KMS-11 (cell line): ENCODE results near the gene SLC7A10.

Source experiments
- H2AFZ ChIP-seq: fragments of 200-600 bp; sonication (generic); 2 replicates; pipeline ENCODE4 v1.6.1; 2016; ENCODE audit warnings: antibody characterized with exemption, mixed run types, low read depth
- H3K27ac ChIP-seq: fragments of 200-600 bp; sonication (generic); 2 replicates; pipeline ENCODE4 v1.6.1; 2016; ENCODE audit warnings: mild to moderate bottlenecking, mixed run types
- H3K27me3 ChIP-seq: fragments of 200-600 bp; sonication (generic); 2 replicates; pipeline ENCODE4 v1.6.1; 2017; ENCODE audit warnings: mild to moderate bottlenecking, low read depth, mixed run types, moderate library complexity; ENCODE audit not compliant: insufficient read depth
- H3K36me3 ChIP-seq: fragments of 200-600 bp; sonication (generic); 2 replicates; pipeline ENCODE4 v1.6.1; 2017; ENCODE audit warnings: mild to moderate bottlenecking, mixed run types; ENCODE audit not compliant: insufficient read depth
- H3K4me1 ChIP-seq: fragments of 200-600 bp; sonication (generic); 2 replicates; pipeline ENCODE4 v1.6.1; 2016; ENCODE audit warnings: mild to moderate bottlenecking, low read depth, mixed run types; ENCODE audit not compliant: poor library complexity, severe bottlenecking
- H3K4me2 ChIP-seq: fragments of 200-600 bp; sonication (generic); 2 replicates; pipeline ENCODE4 v1.7.0; 2016; ENCODE audit warnings: mild to moderate bottlenecking, mixed run types
- H3K4me3 ChIP-seq: fragments of 200-600 bp; sonication (generic); IDR thresholded peaks from 2 replicates; pipeline ENCODE4 v1.6.1; 2017; ENCODE audit warnings: low read depth, low read length, mixed read lengths; ENCODE audit not compliant: insufficient read depth
- H3K79me2 ChIP-seq: fragments of 200-600 bp; sonication (generic); 2 replicates; pipeline ENCODE4 v1.6.1; 2016; ENCODE audit warnings: low read depth, mixed run types; ENCODE audit not compliant: insufficient read depth
- H3K9ac ChIP-seq: fragments of 200-600 bp; sonication (generic); 2 replicates; pipeline ENCODE4 v1.6.1; 2016; ENCODE audit warnings: mild to moderate bottlenecking, mixed run types
- H4K20me1 ChIP-seq: fragments of 200-600 bp; sonication (generic); 2 replicates; pipeline ENCODE4 v1.6.1; 2016; ENCODE audit warnings: mild to moderate bottlenecking, mixed run types; ENCODE audit not compliant: insufficient read depth
- TF ChIP-seq, protein P1 (sequence below): fragments of 200-600 bp; sonication (generic); conservative IDR thresholded peaks from 2 replicates; pipeline ENCODE4 v1.6.1; 2017; ENCODE audit warnings: low read depth, mild to moderate bottlenecking, antibody characterized with exemption, low read length, moderate library complexity, mixed read lengths

Gene SLC7A10

DNA sequence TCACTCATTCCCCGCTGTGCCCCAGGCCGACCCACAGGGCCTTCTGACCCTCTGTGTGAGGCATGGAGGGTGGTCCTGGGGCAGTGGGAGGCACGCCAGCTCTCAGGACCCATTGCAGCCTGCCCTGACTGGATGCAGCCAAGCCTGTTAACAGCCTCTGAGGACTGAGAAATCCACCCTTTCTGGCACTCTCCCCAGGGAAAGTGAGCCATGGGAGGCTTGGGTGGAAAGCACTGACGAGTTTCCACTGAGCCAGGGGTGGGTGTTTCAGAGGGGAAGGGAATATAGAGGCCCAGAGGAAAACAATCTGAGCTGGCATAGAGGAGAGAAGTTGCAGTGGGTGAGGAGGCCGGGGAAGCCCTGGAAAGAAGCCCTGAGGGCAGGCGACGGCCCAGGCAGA is 30.6 kb upstream of the SLC7A10 start:
- no peaks in the 10 kb centered on the region for H3K27me3 ChIP-seq
- no peak overlapping the region for H3K4me2 ChIP-seq
- H4K20me1 ChIP-seq: no peaks in the 10 kb centered on the region
- H3K4me3 ChIP-seq: no peak overlapping the region
- no peaks in the 10 kb centered on the region for H3K36me3 ChIP-seq
- no peak overlapping the region for H3K9ac ChIP-seq
- TF ChIP-seq, protein P1, sequence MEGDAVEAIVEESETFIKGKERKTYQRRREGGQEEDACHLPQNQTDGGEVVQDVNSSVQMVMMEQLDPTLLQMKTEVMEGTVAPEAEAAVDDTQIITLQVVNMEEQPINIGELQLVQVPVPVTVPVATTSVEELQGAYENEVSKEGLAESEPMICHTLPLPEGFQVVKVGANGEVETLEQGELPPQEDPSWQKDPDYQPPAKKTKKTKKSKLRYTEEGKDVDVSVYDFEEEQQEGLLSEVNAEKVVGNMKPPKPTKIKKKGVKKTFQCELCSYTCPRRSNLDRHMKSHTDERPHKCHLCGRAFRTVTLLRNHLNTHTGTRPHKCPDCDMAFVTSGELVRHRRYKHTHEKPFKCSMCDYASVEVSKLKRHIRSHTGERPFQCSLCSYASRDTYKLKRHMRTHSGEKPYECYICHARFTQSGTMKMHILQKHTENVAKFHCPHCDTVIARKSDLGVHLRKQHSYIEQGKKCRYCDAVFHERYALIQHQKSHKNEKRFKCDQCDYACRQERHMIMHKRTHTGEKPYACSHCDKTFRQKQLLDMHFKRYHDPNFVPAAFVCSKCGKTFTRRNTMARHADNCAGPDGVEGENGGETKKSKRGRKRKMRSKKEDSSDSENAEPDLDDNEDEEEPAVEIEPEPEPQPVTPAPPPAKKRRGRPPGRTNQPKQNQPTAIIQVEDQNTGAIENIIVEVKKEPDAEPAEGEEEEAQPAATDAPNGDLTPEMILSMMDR: no peak
- no peaks in the 10 kb centered on the region for H3K4me1 ChIP-seq
- H3K27ac ChIP-seq: no peak overlapping the region
- no peak overlapping the region for H2AFZ ChIP-seq
- no peaks in the 10 kb centered on the region for H3K79me2 ChIP-seq

DNA sequence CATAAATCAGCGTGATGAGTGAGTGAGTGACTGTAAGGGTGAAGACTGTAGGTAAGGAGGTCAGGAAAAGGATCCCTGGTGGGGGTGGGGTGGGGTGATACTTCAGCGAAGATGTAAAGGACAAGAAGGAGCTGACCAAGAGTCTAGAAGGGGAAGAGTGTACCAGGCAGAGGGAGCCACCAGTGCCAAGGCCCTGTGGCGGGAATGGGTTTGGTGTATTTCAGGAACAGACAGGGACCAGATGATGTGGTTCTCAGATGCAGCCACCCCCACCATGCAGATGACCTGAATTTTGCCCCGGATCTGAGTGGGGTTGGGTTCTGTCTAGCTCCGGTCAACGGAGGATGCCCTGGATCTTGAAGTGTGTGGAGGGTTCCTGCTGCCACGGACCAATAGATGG is 30.1 kb upstream of the SLC7A10 start:
- TF ChIP-seq, protein P1: no peak
- H3K4me2 ChIP-seq: no peak overlapping the region
- no peak overlapping the region for H2AFZ ChIP-seq
- H3K4me3 ChIP-seq: no peak overlapping the region
- H3K4me1 ChIP-seq: no peaks in the 10 kb centered on the region
- no peaks in the 10 kb centered on the region for H3K79me2 ChIP-seq
- H3K27ac ChIP-seq: no peak overlapping the region
- H3K36me3 ChIP-seq: no peaks in the 10 kb centered on the region
- H3K27me3 ChIP-seq: no peaks in the 10 kb centered on the region
- H4K20me1 ChIP-seq: no peaks in the 10 kb centered on the region
- H3K9ac ChIP-seq: no peak overlapping the region

DNA sequence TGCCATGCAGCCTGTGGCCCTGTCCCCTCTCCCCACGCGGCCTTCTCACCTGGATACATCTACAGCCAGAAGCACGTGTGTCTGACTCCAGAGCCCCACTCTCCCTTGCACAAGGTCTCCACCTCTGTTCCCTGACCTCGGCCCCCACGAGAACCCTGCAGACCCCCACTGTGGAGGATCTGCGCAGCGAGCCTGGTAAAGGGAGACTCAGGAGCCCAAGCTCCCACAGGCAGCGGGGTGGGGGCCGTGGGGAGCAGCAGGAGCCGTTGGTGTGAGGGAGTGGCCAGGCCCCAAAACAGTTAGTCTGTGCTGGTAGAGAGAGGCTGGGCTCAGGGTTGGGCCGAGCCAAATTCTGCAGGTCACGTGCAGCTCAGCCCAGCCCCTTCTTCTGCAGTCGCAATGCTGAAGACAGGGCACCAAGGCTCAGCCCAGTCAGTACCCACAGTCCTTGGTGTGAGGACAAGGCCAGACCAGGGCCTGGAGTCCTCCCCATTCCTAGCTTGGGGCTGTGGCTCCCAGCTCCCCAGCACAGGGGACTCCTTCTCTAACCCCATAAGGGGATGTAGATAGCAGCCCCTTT is 28.7 kb upstream of the SLC7A10 start:
- Histone ChIP-seq H3K4me3 (no peak overlapping the region), H3K9ac (no peak overlapping the region), H3K27me3 (no peaks in the 10 kb centered on the region), H3K79me2 (no peaks in the 10 kb centered on the region), H3K4me1 (no peaks in the 10 kb centered on the region), H3K36me3 (no peaks in the 10 kb centered on the region), H3K4me2 (no peak overlapping the region), H3K27ac (no peak overlapping the region), H2AFZ (no peak overlapping the region), H4K20me1 (no peaks in the 10 kb centered on the region)
- TF ChIP-seq, protein P1: no peak

DNA sequence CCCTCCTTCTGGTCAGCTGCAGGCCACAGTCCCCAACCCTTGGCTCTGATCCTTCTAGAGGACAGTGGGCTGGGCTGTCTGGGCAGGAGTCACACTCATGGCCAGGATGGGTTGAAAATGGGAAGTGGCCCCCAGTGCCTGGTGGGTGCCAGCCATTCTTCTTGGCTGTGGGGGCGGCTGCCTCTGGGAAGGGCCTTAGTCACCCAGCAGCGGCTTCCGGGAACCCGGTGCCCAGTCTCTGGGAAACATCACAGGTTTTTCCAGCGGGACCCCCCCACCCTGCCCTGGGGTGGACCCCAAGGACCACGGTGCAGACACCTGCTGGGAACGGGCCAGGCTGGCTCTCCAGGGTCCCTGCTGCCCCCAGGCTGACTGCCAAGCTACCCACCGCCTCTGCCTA is 27.3 kb upstream of the SLC7A10 start:
- H4K20me1 ChIP-seq: no peaks in the 10 kb centered on the region
- no peak overlapping the region for H3K27ac ChIP-seq
- TF ChIP-seq, protein P1: no peak
- H3K4me3 ChIP-seq: no peak overlapping the region
- no peaks in the 10 kb centered on the region for H3K36me3 ChIP-seq
- no peak overlapping the region for H2AFZ ChIP-seq
- no peaks in the 10 kb centered on the region for H3K79me2 ChIP-seq
- H3K4me1 ChIP-seq: no peaks in the 10 kb centered on the region
- H3K4me2 ChIP-seq: no peak overlapping the region
- no peak overlapping the region for H3K9ac ChIP-seq
- no peaks in the 10 kb centered on the region for H3K27me3 ChIP-seq
